Activated CD4-positive, alpha-beta T cell treated with anti-CD3 and anti-CD28 coated beads for 36 hours (primary cell): ENCODE measurements around the gene FMR1. TPM values are rescaled to one million over a fixed set of nuclear protein-coding genes. Genes with fewer than 3 reads are reported as not detected.

Source experiments
- ATAC-seq: fragments of 200-7000 bp; cut with Tn5 transposase; one replicate; pipeline ENCODE4 v1.10.0; 2021; ENCODE audit warnings: mild to moderate bottlenecking, moderate library complexity
- CTCF ChIA-PET: fragments of 350-600 bp; sonication (Branson Sonifier 250); formaldehyde crosslinking; loops from one replicate; lab custom pipeline; 2021; ENCODE audit warnings: antibody characterized with exemption; lab: Charles Lee
- POLR2A ChIA-PET: fragments of 350-600 bp; sonication (Branson Sonifier 250); formaldehyde crosslinking; loops from one replicate; lab custom pipeline; 2021; ENCODE audit warnings: antibody characterized with exemption, inconsistent platforms; lab: Charles Lee
- DNase-seq: peaks from one replicate; pipeline ENCODE4 v3.0.0-alpha.2; 2020
- H3K27ac Mint-ChIP-seq: one replicate; pipeline ENCODE4 v1.8.0; 2021; ENCODE audit warnings: mixed read lengths
- H3K27me3 Mint-ChIP-seq: one replicate; pipeline ENCODE4 v1.8.0; 2021; ENCODE audit warnings: mixed read lengths
- H3K36me3 Mint-ChIP-seq: one replicate; pipeline ENCODE4 v1.8.0; 2021; ENCODE audit warnings: low read depth, mixed read lengths
- H3K4me1 Mint-ChIP-seq: one replicate; pipeline ENCODE4 v1.8.0; 2021; ENCODE audit warnings: mixed read lengths
- H3K4me3 Mint-ChIP-seq: one replicate; pipeline ENCODE4 v1.8.0; 2021; ENCODE audit warnings: mild to moderate bottlenecking, moderate library complexity, mixed read lengths
- H3K9me3 Mint-ChIP-seq: one replicate; pipeline ENCODE4 v1.8.0; 2021; ENCODE audit warnings: low read depth, mixed read lengths
- intact Hi-C, 2 experiments: fragments of 100-400 bp; cut with DNase I in 1 of 2; cut with micrococcal nuclease in 1 of 2; formaldehyde crosslinking; loops; one replicate each; pipeline versions ENCODE4 v1.14.2 to v1.15.1; 2022 to 2024; cut with DNase I, micrococcal nuclease
- total RNA-seq, 2 experiments: library from RNA; stranded (reverse); gene quantifications; one replicate each; pipeline ENCODE4 v1.2.3, GENCODE V29; 2021

FMR1 gene
- total RNA-seq, 2 experiments from 2014 or later, result 30.7 to 32.1 TPM

DNA sequence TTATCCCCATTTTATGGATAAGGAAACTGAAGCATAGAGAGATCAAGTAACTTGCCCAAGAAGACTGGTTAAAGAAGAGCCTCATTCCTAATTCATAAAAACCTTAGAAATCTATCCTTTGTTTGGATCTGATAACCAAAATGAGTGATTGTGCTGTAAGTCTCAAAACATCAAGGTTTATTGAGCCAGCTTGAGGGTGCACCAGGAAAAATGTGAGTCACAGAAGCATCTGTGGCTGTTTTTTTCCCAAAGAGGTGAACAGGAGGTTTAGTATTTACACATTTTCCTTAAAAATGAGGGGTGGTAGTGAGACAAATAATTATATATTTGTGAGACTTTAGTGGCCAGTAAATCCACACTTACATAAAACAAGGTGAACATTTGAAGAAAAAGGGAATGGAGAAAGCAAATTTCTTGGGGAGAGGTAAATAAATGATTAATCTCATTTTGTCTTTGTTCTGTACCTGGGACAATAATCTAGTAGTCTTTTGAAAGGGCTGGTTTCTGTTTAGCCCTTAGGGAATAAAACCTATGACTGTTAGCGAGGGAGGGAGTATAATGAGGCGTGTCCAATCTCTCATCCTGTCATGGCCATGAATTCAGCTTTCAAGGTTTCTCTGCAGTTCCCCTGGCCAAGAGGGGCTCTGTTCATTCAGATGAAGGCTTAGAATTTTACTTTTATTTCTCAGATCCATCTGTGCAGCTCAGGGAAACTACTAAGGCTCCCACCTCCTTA lies 12.2 kb upstream of the FMR1 start:
- ChIA-PET CTCF (no interaction called here), POLR2A (no interaction called here)
- ATAC-seq, result no peak
- Mint-ChIP-seq H3K36me3 (peaks cover 3% of the 10 kb centered on the region), H3K4me3 (no peak overlapping the region), H3K9me3 (no peaks in the 10 kb centered on the region), H3K4me1 (peaks cover 4% of the 10 kb centered on the region), H3K27me3 (peaks cover 5% of the 10 kb centered on the region), H3K27ac (no peak overlapping the region)
- no peak for DNase-seq
- intact Hi-C loops, result no loop called here

DNA sequence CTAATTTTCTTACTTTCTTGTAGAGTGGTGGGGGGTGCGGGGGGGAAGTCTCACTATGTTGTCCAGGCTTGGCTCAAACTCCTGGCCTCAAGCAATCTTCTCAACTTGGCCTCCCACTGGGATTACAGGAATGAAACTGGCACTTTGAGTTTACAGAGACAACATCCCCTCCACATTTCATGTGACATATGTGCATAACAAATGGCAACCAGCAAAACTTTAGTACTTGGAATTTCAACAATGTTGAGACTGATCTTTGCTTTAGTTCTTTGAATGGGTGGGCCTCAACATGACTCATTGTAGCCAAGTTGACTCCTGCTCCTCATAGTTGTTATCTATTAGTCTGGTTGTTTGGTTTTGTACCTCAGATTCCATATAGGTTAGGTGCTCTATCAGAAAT lies 11.4 kb upstream of the FMR1 start:
- ChIA-PET CTCF (no interaction called here), POLR2A (no interaction called here)
- intact Hi-C loops, result no loop called here
- Mint-ChIP-seq H3K4me3 (no peak overlapping the region), H3K9me3 (no peaks in the 10 kb centered on the region), H3K4me1 (peaks cover 4% of the 10 kb centered on the region), H3K27me3 (peaks cover 2% of the 10 kb centered on the region), H3K27ac (no peak overlapping the region), H3K36me3 (peaks cover 3% of the 10 kb centered on the region)
- no peak for ATAC-seq
- DNase-seq, result no peak

DNA sequence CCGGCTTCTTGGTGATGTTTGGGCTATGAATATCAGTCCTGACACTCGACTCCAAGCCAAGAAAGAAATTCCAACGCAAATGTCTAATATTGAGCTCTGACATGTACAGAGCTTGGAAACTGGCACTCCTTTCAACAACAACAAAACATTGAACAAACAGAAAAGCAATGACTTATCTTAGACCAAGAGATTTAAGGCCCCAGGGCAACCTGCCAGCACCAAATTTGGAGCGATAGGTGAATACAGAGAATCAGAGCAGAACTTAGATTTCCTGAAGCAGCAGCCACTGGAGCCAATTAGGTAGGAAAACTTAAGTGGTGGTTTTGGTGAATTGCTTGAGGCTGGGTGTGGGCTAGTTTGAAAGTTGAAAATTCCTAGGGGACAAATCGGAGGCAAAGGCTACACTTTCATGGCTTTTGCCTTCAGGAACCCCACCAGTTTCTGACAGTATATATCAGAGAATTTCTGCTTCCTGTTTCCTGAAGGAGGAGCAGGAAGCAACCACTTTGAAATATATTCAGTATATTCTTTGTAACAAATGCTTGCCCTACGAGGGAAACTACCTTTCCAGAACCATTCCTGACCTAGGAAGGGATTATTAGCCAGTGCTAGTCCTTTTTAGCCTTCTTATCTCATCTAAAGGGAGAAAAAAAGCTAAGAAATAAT lies 10.1 kb upstream of the FMR1 start:
- POLR2A ChIA-PET, result no interaction called here
- H3K9me3 Mint-ChIP-seq, result no peaks in the 10 kb centered on the region
- no peak overlapping the region for H3K27ac Mint-ChIP-seq
- no peak for DNase-seq
- no peaks in the 10 kb centered on the region for H3K27me3 Mint-ChIP-seq
- no peak overlapping the region for H3K4me3 Mint-ChIP-seq
- CTCF ChIA-PET, result no interaction called here
- no peak for ATAC-seq
- intact Hi-C loops, result no loop called here
- peaks cover 4% of the 10 kb centered on the region for H3K4me1 Mint-ChIP-seq
- peaks cover 3% of the 10 kb centered on the region for H3K36me3 Mint-ChIP-seq

DNA sequence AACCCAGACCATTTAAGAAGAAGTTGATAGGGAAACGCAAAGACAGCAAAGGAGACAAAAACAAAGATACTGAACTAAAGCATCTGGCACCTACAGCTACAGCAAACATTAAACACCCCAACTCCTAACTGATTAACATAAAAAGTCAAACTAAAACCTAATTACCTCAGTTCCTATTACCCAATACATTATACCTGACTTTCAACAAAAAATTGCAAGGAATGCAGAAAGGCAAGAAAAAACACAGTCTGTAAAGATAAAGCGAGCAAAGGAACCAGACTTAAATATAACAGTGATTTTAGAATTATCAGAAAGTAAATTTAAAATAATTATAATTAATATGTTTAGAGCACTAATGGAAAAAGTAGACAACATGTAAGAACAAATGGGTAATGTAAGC lies 9.4 kb upstream of the FMR1 start:
- intact Hi-C loops, result no loop called here
- ChIA-PET POLR2A (no interaction called here), CTCF (no interaction called here)
- Mint-ChIP-seq H3K4me3 (no peak overlapping the region), H3K27ac (no peak overlapping the region), H3K9me3 (no peaks in the 10 kb centered on the region), H3K4me1 (peaks cover 4% of the 10 kb centered on the region), H3K27me3 (no peaks in the 10 kb centered on the region), H3K36me3 (peaks cover 3% of the 10 kb centered on the region)
- DNase-seq (no peak), ATAC-seq (no peak)

DNA sequence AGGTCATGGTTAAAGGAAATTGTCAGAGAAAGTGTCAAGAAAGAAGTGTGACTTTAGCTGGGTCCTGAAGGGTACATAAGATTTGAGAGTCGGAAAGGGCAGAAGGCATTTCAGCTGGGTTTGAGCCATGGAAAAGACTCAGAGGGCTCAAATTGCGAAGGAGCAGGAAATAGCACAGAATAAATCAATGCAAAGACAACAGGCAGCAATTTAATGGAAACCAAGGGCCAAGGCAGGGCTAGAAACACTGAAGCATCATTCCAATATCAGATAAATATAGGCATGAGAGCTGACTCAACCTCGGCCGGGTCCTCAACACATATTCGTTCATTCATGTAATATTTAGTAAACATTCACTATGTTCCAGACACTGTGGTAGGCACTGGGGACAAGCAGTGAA lies 3.6 kb upstream of the FMR1 start:
- H3K4me3 Mint-ChIP-seq, result no peak overlapping the region
- no peak for DNase-seq
- H3K36me3 Mint-ChIP-seq, result peaks cover 3% of the 10 kb centered on the region
- no peak overlapping the region for H3K27ac Mint-ChIP-seq
- H3K27me3 Mint-ChIP-seq, result no peaks in the 10 kb centered on the region
- H3K9me3 Mint-ChIP-seq, result no peaks in the 10 kb centered on the region
- no peak for ATAC-seq
- ChIA-PET CTCF (no interaction called here), POLR2A (no interaction called here)
- intact Hi-C loops, result no loop called here
- peaks cover 7% of the 10 kb centered on the region for H3K4me1 Mint-ChIP-seq

DNA sequence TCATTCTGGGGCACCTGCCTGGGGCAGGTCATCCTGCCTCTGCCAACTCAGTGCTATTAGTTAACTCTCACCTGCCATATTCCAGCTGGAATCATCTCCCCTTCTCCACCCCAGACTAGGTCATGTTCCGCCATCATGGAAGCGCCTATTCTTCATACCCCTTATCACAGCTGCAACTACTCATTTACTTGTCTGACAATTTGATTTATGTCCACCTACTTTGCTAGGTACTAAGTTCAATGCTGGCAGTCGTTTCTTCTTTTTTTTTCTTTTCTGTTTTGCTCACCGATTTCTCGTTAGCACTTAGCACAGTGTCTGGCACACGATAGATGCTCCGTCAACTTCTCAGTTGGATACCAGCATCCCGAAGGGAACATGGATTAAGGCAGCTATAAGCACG lies 1.1 kb upstream of the FMR1 start:
- DNase-seq, result no peak
- CTCF ChIA-PET, result no interaction called here
- no peaks in the 10 kb centered on the region for H3K27me3 Mint-ChIP-seq
- peaks cover 22% of the 10 kb centered on the region for H3K4me1 Mint-ChIP-seq
- peak overlapping the region; percentile 47 for H3K27ac Mint-ChIP-seq
- intact Hi-C loops, result loop anchor here (2.0 to 10.0 kb wide), 5 partner anchors 470 to 1724 kb away; partner anchors contain the start of genes AFF2 (in 1 of the 2) and TMEM185A (in 1 of the 2)
- H3K36me3 Mint-ChIP-seq, result peaks cover 3% of the 10 kb centered on the region
- ATAC-seq, result no peak
- H3K4me3 Mint-ChIP-seq, result peak overlapping the region; percentile 98
- POLR2A ChIA-PET, result no interaction called here
- H3K9me3 Mint-ChIP-seq, result no peaks in the 10 kb centered on the region

DNA sequence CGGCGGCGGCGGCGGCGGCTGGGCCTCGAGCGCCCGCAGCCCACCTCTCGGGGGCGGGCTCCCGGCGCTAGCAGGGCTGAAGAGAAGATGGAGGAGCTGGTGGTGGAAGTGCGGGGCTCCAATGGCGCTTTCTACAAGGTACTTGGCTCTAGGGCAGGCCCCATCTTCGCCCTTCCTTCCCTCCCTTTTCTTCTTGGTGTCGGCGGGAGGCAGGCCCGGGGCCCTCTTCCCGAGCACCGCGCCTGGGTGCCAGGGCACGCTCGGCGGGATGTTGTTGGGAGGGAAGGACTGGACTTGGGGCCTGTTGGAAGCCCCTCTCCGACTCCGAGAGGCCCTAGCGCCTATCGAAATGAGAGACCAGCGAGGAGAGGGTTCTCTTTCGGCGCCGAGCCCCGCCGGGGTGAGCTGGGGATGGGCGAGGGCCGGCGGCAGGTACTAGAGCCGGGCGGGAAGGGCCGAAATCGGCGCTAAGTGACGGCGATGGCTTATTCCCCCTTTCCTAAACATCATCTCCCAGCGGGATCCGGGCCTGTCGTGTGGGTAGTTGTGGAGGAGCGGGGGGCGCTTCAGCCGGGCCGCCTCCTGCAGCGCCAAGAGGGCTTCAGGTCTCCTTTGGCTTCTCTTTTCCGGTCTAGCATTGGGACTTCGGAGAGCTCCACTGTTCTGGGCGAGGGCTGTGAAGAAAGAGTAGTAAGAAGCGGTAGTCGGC lies 528 bp downstream of the FMR1 start:
- peaks cover 37% of the 10 kb centered on the region for H3K4me1 Mint-ChIP-seq
- ChIA-PET CTCF (interaction anchor here (0.6 kb wide), 1 partner anchor 163 kb away, joined by 4 read pairs; no protein-coding TSS in a partner anchor), POLR2A (interaction anchor here (1.0 kb wide), 1 partner anchor 18 kb away, joined by 3 read pairs; no protein-coding TSS in a partner anchor)
- ATAC-seq (peak; percentile 27), DNase-seq (peak; percentile 43)
- H3K27ac Mint-ChIP-seq, result peak overlapping the region; percentile 95
- peak overlapping the region; percentile 98 for H3K4me3 Mint-ChIP-seq
- intact Hi-C loops, result loop anchor here (10.0 kb wide), 4 partner anchors 473 to 1723 kb away; partner anchors contain the start of genes AFF2 (in 1 of the 2) and TMEM185A (in 1 of the 2)
- H3K9me3 Mint-ChIP-seq, result no peaks in the 10 kb centered on the region
- no peaks in the 10 kb centered on the region for H3K27me3 Mint-ChIP-seq
- H3K36me3 Mint-ChIP-seq, result peaks cover 3% of the 10 kb centered on the region

DNA sequence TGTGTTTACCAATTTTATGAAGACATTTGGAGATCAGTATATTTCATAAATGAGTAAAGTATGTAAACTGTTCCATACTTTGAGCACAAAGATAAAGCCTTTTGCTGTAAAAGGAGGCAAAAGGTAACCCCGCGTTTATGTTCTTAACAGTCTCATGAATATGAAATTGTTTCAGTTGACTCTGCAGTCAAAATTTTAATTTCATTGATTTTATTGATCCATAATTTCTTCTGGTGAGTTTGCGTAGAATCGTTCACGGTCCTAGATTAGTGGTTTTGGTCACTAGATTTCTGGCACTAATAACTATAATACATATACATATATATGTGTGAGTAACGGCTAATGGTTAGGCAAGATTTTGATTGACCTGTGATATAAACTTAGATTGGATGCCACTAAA lies 1.9 kb downstream of the FMR1 start:
- Mint-ChIP-seq H3K27ac (peak overlapping the region; percentile 60), H3K9me3 (no peaks in the 10 kb centered on the region), H3K4me3 (peak overlapping the region; percentile 98), H3K4me1 (peaks cover 48% of the 10 kb centered on the region), H3K36me3 (peaks cover 3% of the 10 kb centered on the region), H3K27me3 (no peaks in the 10 kb centered on the region)
- ATAC-seq, result no peak
- CTCF ChIA-PET, result no interaction called here
- intact Hi-C loops, result loop anchor here (10.0 kb wide), 4 partner anchors 471 to 1721 kb away; partner anchors contain the start of genes AFF2 (in 1 of the 2) and TMEM185A (in 1 of the 2)
- no peak for DNase-seq
- POLR2A ChIA-PET, result no interaction called here

DNA sequence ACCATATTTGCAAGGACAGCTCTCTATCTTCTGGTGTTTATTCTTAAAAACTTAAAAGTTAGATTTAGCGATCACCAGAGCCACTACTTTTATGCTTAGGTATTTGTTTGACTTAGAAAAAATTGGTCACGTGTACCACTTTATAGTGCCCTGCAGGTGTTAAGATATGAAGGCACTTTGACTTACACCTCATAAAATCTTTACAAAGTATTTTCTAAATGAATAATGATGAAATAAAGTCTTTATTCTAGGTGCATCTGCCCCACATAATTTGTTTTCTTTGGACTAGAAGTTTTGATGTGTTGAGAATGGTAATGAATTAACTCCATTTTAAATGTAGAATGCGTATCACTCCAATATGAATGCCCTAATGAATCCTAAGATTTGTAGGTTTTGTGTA lies 2.9 kb downstream of the FMR1 start:
- ChIA-PET CTCF (no interaction called here), POLR2A (no interaction called here)
- peaks cover 48% of the 10 kb centered on the region for H3K4me1 Mint-ChIP-seq
- H3K4me3 Mint-ChIP-seq, result peak overlapping the region; percentile 98
- H3K27ac Mint-ChIP-seq, result peak overlapping the region; percentile 60
- H3K9me3 Mint-ChIP-seq, result no peaks in the 10 kb centered on the region
- intact Hi-C loops, result loop anchor here (10.0 kb wide), 4 partner anchors 470 to 1720 kb away; partner anchors contain the start of genes AFF2 (in 1 of the 2) and TMEM185A (in 1 of the 2)
- H3K36me3 Mint-ChIP-seq, result peaks cover 3% of the 10 kb centered on the region
- DNase-seq (no peak), ATAC-seq (no peak)
- no peaks in the 10 kb centered on the region for H3K27me3 Mint-ChIP-seq

DNA sequence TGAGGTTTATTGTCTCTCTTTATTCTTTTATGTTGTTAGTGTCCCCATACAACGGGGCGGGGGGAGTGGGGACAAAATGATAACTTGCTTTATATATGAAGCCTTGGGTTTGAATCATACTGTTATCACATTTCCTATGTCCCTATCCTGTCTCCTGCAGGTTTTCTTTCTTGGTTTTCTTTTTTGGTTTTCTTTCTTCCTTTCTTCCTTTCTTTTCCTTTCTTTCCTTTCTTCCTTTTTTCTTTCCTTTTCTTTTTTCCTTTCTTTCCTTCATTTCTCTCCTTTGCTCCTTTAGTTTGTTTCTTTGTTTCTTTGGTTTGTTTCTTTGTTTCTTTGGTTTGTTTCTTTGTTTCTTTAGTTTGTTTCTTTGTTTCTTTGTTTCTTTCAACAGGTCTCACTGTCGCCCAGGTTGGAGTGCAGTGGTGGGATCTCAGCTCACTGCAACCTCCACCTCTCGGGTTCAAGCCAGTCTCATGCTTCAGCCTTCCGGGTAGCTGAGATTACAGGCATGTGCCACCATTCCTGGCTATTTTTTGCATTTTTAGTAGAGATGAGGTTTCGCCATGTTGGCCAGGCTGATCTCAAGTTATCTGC lies 4.8 kb downstream of the FMR1 start:
- no peaks in the 10 kb centered on the region for H3K9me3 Mint-ChIP-seq
- H3K4me1 Mint-ChIP-seq, result peaks cover 53% of the 10 kb centered on the region
- intact Hi-C loops, result loop anchor here (10.0 kb wide), 4 partner anchors 468 to 1718 kb away; partner anchors contain the start of genes AFF2 (in 1 of the 2) and TMEM185A (in 1 of the 2)
- no peak for DNase-seq
- CTCF ChIA-PET, result interaction anchor here (1.4 kb wide), 1 partner anchor 9 kb away, joined by 6 read pairs; no protein-coding TSS in a partner anchor
- H3K27me3 Mint-ChIP-seq, result no peaks in the 10 kb centered on the region
- no peak for ATAC-seq
- POLR2A ChIA-PET, result no interaction called here
- peak overlapping the region; percentile 72 for H3K27ac Mint-ChIP-seq
- H3K4me3 Mint-ChIP-seq, result no peak overlapping the region
- peaks cover 3% of the 10 kb centered on the region for H3K36me3 Mint-ChIP-seq
